ENCODE measurements around the gene JARID2. TPM values are rescaled to one million over a fixed set of nuclear protein-coding genes. Genes with fewer than 3 reads are reported as not detected.

The JARID2 gene
- total and polyA plus RNA-seq, 9 of the 15 experiments (the other 6 are each of a cell fraction or from before 2014, with no cell fraction given) = 5.0 to 29.0 (median 15.6) TPM

- no peak for TF ChIP-seq GTF2B (IDR thresholded peaks at IDR 0.05; ENCODE audit: extremely low read depth, insufficient read length)
- no peak for TF ChIP-seq ZNF274 (IDR thresholded peaks at IDR 0.05; ENCODE audit: borderline replicate concordance, low read depth, low read length)
- TF ChIP-seq HMG20B (CRISPR knock-in tag; IDR thresholded peaks at IDR 0.05) = no peak
- TF ChIP-seq MECOM (CRISPR knock-in tag; IDR thresholded peaks at IDR 0.05) = no peak
- no peak for TF ChIP-seq ATF3 (IDR thresholded peaks at IDR 0.05)
- TF ChIP-seq ATF3 (CRISPR knock-in tag; conservative IDR thresholded peaks at IDR 0.05) = no peak
- TF ChIP-seq DLX4 (CRISPR knock-in tag; IDR thresholded peaks at IDR 0.05) = no peak
- peak; percentile 69 for TF ChIP-seq MEIS2 (IDR thresholded peaks at IDR 0.05; ENCODE audit: partially characterized antibody)
- no peak for TF ChIP-seq ZNF449 (CRISPR knock-in tag; IDR thresholded peaks at IDR 0.05)
- TF ChIP-seq CCAR2 (IDR thresholded peaks at IDR 0.05; ENCODE audit: low read depth, low read length) = no peak
- no peak for TF ChIP-seq OTX1 (CRISPR knock-in tag; IDR thresholded peaks at IDR 0.05)
- TF ChIP-seq TFAP4 (CRISPR knock-in tag; IDR thresholded peaks at IDR 0.05; ENCODE audit: borderline replicate concordance) = peak; percentile 85
- TF ChIP-seq CBX2 (IDR thresholded peaks at IDR 0.05; ENCODE audit: insufficient read depth, low read length, poor library complexity, severe bottlenecking) = no peak
- 0 out of 2 replicates have a peak, but pooled peaks have one; percentile 59 for TF ChIP-seq ZBTB2 (IDR thresholded peaks at IDR 0.05)
- TF ChIP-seq GTF2A2 (tag; IDR thresholded peaks at IDR 0.05) = no peak
- no peak for TF ChIP-seq JUNB (CRISPR knock-in tag; conservative IDR thresholded peaks at IDR 0.05)
- TF ChIP-seq MNT (conservative IDR thresholded peaks at IDR 0.05) = peak in 1 of 2 experiments; percentile 65; a peak in 2 of 4 replicates
- TF ChIP-seq CBFA2T2 (conservative IDR thresholded peaks at IDR 0.05) = peak; percentile 38
- no peak for TF ChIP-seq ZFX (CRISPR knock-in tag; IDR thresholded peaks at IDR 0.05)
- peak; percentile 43; the same call in 1 of the 2 replicates for TF ChIP-seq DPF2 (IDR thresholded peaks at IDR 0.05)
- TF ChIP-seq ETV5 (CRISPR knock-in tag; IDR thresholded peaks at IDR 0.05; ENCODE audit: low read depth) = no peak
Measured at GRCh38 chr6:15304337-15305042, 58.6 kb downstream of the JARID2 start (continued).

Data from K562 (cell line).